GM04503 (cell line): Measurements from ENCODE around the gene TCF7L1.

Experiments
- DNase-seq: peaks from one replicate; pipeline ENCODE4 v3.0.0-alpha.2; 2012; ENCODE audit warnings: low read depth

TCF7L1 gene

GRCh38 chr2:85230679-85231467, 97.7 kb downstream of the TCF7L1 start:
- no peak for DNase-seq

- DNase-seq, result no peak
These were observed 98.2 kb downstream of the TCF7L1 start for GRCh38 chr2:85231468-85231805.

- no peak for DNase-seq
These were observed 98.8 kb downstream of the TCF7L1 start for GRCh38 chr2:85231952-85232351.

GRCh38 chr2:85234868-85235267, 101.7 kb downstream of the TCF7L1 start:
- DNase-seq, result no peak

- no peak for DNase-seq
These were observed 102.1 kb downstream of the TCF7L1 start for GRCh38 chr2:85235281-85235680.

- DNase-seq, result no peak
These were observed 102.9 kb downstream of the TCF7L1 start for GRCh38 chr2:85236084-85236483.

GRCh38 chr2:85237849-85238565, 104.8 kb downstream of the TCF7L1 start:
- DNase-seq, result no peak

GRCh38 chr2:85238607-85239006, 105.4 kb downstream of the TCF7L1 start:
- no peak for DNase-seq

- no peak for DNase-seq
These were observed 105.9 kb downstream of the TCF7L1 start for GRCh38 chr2:85239102-85239501.

GRCh38 chr2:85240055-85240454, 106.9 kb downstream of the TCF7L1 start:
- no peak for DNase-seq

GRCh38 chr2:85242321-85242720, 109.1 kb downstream of the TCF7L1 start:
- DNase-seq, result no peak

GRCh38 chr2:85243101-85244072, 110.2 kb downstream of the TCF7L1 start:
- DNase-seq, result no peak

GRCh38 chr2:85244828-85245227, 111.6 kb downstream of the TCF7L1 start:
- no peak for DNase-seq

- DNase-seq, result no peak
These were observed 112.7 kb downstream of the TCF7L1 start for GRCh38 chr2:85245891-85246290.

GRCh38 chr2:85246348-85246747, 113.2 kb downstream of the TCF7L1 start:
- no peak for DNase-seq

- DNase-seq, result no peak
These were observed 114.4 kb downstream of the TCF7L1 start for GRCh38 chr2:85247610-85248009.

- peak; percentile 95 for DNase-seq
These were observed 115.7 kb downstream of the TCF7L1 start for GRCh38 chr2:85248773-85249509.

- no peak for DNase-seq
These were observed 116.9 kb downstream of the TCF7L1 start for GRCh38 chr2:85250045-85250444.

GRCh38 chr2:85251070-85251616, 118.0 kb downstream of the TCF7L1 start:
- no peak for DNase-seq

GRCh38 chr2:85253890-85254289, 120.7 kb downstream of the TCF7L1 start:
- no peak for DNase-seq

- no peak for DNase-seq
These were observed 121.5 kb downstream of the TCF7L1 start for GRCh38 chr2:85254540-85255300.
